IPS-20b (cell line): Measurements from ENCODE around the gene AMIGO3.

Source experiments
- H3K27ac ChIP-seq: one replicate; pipeline ENCODE4 v1.5.1; 2013; ENCODE audit warnings: low read length
- H3K27me3 ChIP-seq: 2 replicates; pipeline ENCODE4 v1.6.1; 2013; ENCODE audit warnings: mild to moderate bottlenecking, low read length, inconsistent platforms; ENCODE audit not compliant: insufficient read depth
- H3K36me3 ChIP-seq: 2 replicates; pipeline ENCODE4 v1.6.1; 2013; ENCODE audit warnings: low read depth, mild to moderate bottlenecking, inconsistent platforms, low read length, moderate library complexity; ENCODE audit not compliant: insufficient read depth
- H3K4me1 ChIP-seq: 2 replicates; pipeline ENCODE4 v1.6.1; 2013; ENCODE audit warnings: mild to moderate bottlenecking, control low read depth, inconsistent platforms, low read length, moderate library complexity; ENCODE audit not compliant: insufficient read depth
- H3K4me3 ChIP-seq: 2 replicates; pipeline ENCODE4 v1.5.1; 2013; ENCODE audit warnings: mild to moderate bottlenecking, low read length, inconsistent platforms
- H3K9ac ChIP-seq: 2 replicates; pipeline ENCODE4 v1.6.1; 2013; ENCODE audit warnings: low read depth, mild to moderate bottlenecking, inconsistent platforms, low read length, moderate library complexity
- H3K9me3 ChIP-seq: 2 replicates; pipeline ENCODE4 v1.6.1; 2013; ENCODE audit warnings: mild to moderate bottlenecking, low read depth, low read length, inconsistent platforms; ENCODE audit not compliant: insufficient read depth

The AMIGO3 gene

DNA sequence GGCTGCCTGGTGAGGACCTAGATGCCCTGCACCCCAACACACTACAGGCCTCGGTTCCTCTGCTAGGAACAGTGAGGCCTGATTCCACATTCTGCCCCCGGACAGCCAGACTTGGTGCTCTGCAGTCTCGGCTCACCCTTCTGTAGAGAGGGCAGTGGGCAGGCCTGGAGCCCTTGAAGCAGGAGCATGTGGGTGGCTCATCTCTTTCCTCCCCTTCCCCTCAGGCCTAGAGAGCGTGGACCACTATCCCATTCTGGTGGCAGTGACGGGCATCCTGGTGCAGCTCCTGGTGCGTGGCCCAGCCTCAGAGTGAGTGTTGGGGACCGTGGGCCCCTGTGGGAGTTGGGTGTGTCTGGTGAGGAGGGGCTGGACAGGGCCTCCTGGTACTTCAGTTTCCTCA is 3.3 kb downstream of the AMIGO3 start:
- Histone ChIP-seq H3K9ac (no peak overlapping the region; the same call in 1 of the 2 replicates), H3K4me3 (no peak overlapping the region), H3K4me1 (no peaks in the 10 kb centered on the region), H3K9me3 (no peaks in the 10 kb centered on the region), H3K27ac (no peak overlapping the region), H3K27me3 (no peaks in the 10 kb centered on the region), H3K36me3 (peaks cover 13% of the 10 kb centered on the region)

GRCh38 chr3:49715611-49716121 is 3.8 kb downstream of the AMIGO3 start:
- Histone ChIP-seq H3K4me3 (no peak overlapping the region), H3K36me3 (peaks cover 8% of the 10 kb centered on the region), H3K9ac (no peak overlapping the region; the same call in 1 of the 2 replicates), H3K27me3 (no peaks in the 10 kb centered on the region), H3K9me3 (no peaks in the 10 kb centered on the region), H3K27ac (no peak overlapping the region), H3K4me1 (no peaks in the 10 kb centered on the region)

DNA sequence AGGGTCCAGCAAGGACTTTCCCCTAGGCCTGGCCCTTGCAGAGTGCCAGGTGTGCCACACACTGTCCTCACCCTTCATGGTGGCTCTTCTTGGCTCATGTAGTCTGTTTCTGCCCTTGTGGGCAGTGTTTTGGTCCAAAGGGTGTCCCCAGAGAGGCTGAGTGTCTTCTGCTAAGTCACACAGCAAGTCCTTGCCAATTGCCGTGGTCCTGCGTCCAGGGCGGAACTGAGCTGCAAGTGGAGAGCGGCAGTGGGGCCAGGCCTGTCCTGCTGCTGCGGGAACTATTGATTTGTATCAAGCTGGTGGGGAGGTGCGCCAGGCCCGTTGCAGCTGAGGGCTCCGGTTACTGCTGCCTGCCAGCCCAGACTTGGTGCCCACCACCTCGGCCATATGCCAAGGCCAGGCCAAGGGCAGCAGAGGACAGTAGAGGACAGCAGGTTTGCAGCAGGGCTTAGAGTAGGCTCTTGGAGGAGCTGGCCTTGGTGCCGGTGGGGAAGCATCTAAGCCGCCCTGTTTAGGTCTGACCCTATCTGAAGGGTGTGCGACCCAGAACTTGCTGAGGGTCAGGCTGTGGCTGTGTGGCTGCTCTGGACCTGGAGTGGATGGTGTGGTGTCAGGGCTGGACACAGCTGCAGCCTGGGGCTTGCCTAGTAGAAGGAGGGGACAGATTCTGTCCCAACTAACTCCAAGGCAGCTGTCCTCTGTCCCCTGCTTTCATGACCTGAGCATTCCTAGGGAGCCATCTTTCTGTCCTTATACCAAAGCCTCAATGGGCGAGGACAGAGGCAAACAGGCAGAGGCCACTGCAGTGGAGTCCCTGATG is 4.5 kb downstream of the AMIGO3 start:
- no peak overlapping the region for H3K9ac ChIP-seq
- no peaks in the 10 kb centered on the region for H3K9me3 ChIP-seq
- H3K27me3 ChIP-seq = no peaks in the 10 kb centered on the region
- no peak overlapping the region for H3K27ac ChIP-seq
- peaks cover 6% of the 10 kb centered on the region; the same call in 1 of the 2 replicates for H3K36me3 ChIP-seq
- no peak overlapping the region for H3K4me3 ChIP-seq
- H3K4me1 ChIP-seq = no peaks in the 10 kb centered on the region

GRCh38 chr3:49713336-49714105 is 6.0 kb downstream of the AMIGO3 start:
- no peak overlapping the region for H3K9ac ChIP-seq
- H3K36me3 ChIP-seq = peaks cover 6% of the 10 kb centered on the region; the same call in 1 of the 2 replicates
- H3K27me3 ChIP-seq = no peaks in the 10 kb centered on the region
- H3K27ac ChIP-seq = no peak overlapping the region
- no peaks in the 10 kb centered on the region for H3K4me1 ChIP-seq
- H3K9me3 ChIP-seq = no peaks in the 10 kb centered on the region
- no peak overlapping the region for H3K4me3 ChIP-seq

- no peak overlapping the region for H3K4me3 ChIP-seq
- H3K9ac ChIP-seq = no peak overlapping the region
- H3K36me3 ChIP-seq = peaks cover 6% of the 10 kb centered on the region; the same call in 1 of the 2 replicates
- H3K4me1 ChIP-seq = no peaks in the 10 kb centered on the region
- H3K27me3 ChIP-seq = no peaks in the 10 kb centered on the region
- no peaks in the 10 kb centered on the region for H3K9me3 ChIP-seq
- H3K27ac ChIP-seq = no peak overlapping the region
Measured at GRCh38 chr3:49712631-49713317, 6.7 kb downstream of the AMIGO3 start.

- no peak overlapping the region for H3K9ac ChIP-seq
- peaks cover 6% of the 10 kb centered on the region; the same call in 1 of the 2 replicates for H3K36me3 ChIP-seq
- no peaks in the 10 kb centered on the region for H3K27me3 ChIP-seq
- H3K27ac ChIP-seq = no peak overlapping the region
- H3K4me1 ChIP-seq = no peaks in the 10 kb centered on the region
- no peak overlapping the region for H3K4me3 ChIP-seq
- H3K9me3 ChIP-seq = no peaks in the 10 kb centered on the region
Measured at GRCh38 chr3:49712166-49712565, 7.3 kb downstream of the AMIGO3 start.

DNA sequence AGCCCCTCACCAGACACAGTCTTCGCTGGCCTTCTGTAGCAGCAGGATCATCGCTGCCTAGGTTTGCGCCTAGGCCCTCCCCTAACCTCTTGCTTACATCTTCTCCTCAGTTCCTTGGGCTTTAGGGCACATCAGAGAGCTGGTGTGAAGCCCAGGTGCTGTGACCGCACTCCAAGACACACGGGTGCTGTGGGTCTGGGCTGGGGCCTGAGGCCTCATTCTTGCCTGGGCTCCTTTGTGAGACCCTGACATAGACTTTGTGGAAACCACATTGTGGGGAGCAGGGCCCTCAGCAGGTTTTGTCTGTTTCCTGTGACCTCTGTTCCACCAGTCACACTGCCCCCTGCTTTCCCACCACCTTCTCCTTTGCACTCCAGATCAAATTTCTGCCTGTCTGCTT is 8.0 kb downstream of the AMIGO3 start:
- Histone ChIP-seq H3K4me1 (no peaks in the 10 kb centered on the region), H3K27me3 (no peaks in the 10 kb centered on the region), H3K9ac (no peak overlapping the region), H3K27ac (no peak overlapping the region), H3K4me3 (no peak overlapping the region), H3K9me3 (no peaks in the 10 kb centered on the region), H3K36me3 (peaks cover 6% of the 10 kb centered on the region; the same call in 1 of the 2 replicates)

GRCh38 chr3:49709852-49710251 is 9.6 kb downstream of the AMIGO3 start:
- Histone ChIP-seq H3K4me1 (no peaks in the 10 kb centered on the region), H3K9me3 (no peaks in the 10 kb centered on the region), H3K36me3 (peaks cover 8% of the 10 kb centered on the region), H3K27me3 (no peaks in the 10 kb centered on the region), H3K4me3 (no peak overlapping the region), H3K27ac (no peak overlapping the region), H3K9ac (no peak overlapping the region)

GRCh38 chr3:49707113-49707480 is 12.4 kb downstream of the AMIGO3 start:
- no peaks in the 10 kb centered on the region for H3K9me3 ChIP-seq
- no peaks in the 10 kb centered on the region for H3K4me1 ChIP-seq
- no peak overlapping the region for H3K4me3 ChIP-seq
- peaks cover 19% of the 10 kb centered on the region for H3K36me3 ChIP-seq
- no peaks in the 10 kb centered on the region for H3K27me3 ChIP-seq
- H3K27ac ChIP-seq = no peak overlapping the region
- H3K9ac ChIP-seq = no peak overlapping the region

GRCh38 chr3:49706456-49707112 is 12.9 kb downstream of the AMIGO3 start:
- no peak overlapping the region for H3K9ac ChIP-seq
- H3K36me3 ChIP-seq = peaks cover 19% of the 10 kb centered on the region
- H3K27ac ChIP-seq = no peak overlapping the region
- no peaks in the 10 kb centered on the region for H3K9me3 ChIP-seq
- no peaks in the 10 kb centered on the region for H3K27me3 ChIP-seq
- H3K4me3 ChIP-seq = no peak overlapping the region
- H3K4me1 ChIP-seq = no peaks in the 10 kb centered on the region

DNA sequence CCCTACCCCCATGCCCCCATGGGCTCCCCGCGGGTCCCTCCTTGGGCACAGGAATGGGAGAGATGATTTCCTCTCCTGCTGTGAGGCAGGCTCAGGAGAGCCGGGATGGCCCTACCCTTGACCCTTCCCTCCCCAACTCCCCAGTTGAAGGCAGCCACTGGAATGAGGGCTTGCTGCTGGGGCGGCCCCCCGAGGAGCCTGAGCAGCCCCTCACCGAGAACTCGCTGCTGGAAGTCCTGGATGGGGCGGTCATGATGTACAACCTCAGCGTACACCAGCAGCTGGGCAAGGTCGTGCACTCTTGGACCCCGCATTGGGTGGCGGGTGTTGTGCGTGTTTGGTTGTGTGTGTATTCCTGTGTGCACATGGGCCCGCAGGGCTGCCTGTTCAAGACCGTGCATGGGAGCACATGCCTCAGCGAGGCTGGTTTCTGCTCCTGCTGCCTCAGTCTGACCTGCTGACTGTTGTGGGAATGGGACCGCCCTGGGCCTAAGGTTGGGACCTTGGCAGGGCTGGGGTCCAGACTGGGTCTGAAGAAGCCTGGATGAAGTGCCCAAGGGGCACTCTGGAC is 14.0 kb downstream of the AMIGO3 start:
- Histone ChIP-seq H3K36me3 (peaks cover 22% of the 10 kb centered on the region), H3K4me3 (no peak overlapping the region), H3K9ac (no peak overlapping the region), H3K9me3 (no peaks in the 10 kb centered on the region), H3K27me3 (no peaks in the 10 kb centered on the region), H3K27ac (no peak overlapping the region), H3K4me1 (0 out of 2 replicates have a peak, but pooled peaks cover 3% of the 10 kb centered on the region)
